Large intestine (tissue), 3 donors: ENCODE measurements around the gene TANGO2. TPM values are rescaled to one million over a fixed set of nuclear protein-coding genes. Genes with fewer than 3 reads are reported as not detected.

ENCODE experiments used
- DNase-seq, 2 donors: peaks; one replicate each; pipeline versions ENCODE4 v3.0.0 to v3.0.0-alpha.2; 2013
- H3K27ac ChIP-seq: one replicate; pipeline ENCODE4 v1.5.1; 2013; ENCODE audit warnings: low read length
- H3K27me3 ChIP-seq: 2 replicates; pipeline ENCODE4 v1.6.1; 2013; ENCODE audit warnings: low read length; ENCODE audit not compliant: control insufficient read depth, insufficient read depth
- H3K36me3 ChIP-seq: 2 replicates; pipeline ENCODE4 v1.6.1; 2013; ENCODE audit warnings: low read length; ENCODE audit not compliant: control insufficient read depth, insufficient read depth
- H3K4me1 ChIP-seq: one replicate; pipeline ENCODE4 v1.6.1; 2013; ENCODE audit warnings: low read length; ENCODE audit not compliant: control insufficient read depth, insufficient read depth
- H3K4me3 ChIP-seq: one replicate; pipeline ENCODE4 v1.5.1; 2013; ENCODE audit warnings: low read length
- H3K9me3 ChIP-seq: one replicate; pipeline ENCODE4 v1.6.1; 2013; ENCODE audit warnings: mild to moderate bottlenecking, low read depth, low read length, moderate library complexity; ENCODE audit not compliant: control insufficient read depth
- whole genome bisulfite sequencing: methylation state at CpG from one replicate; pipeline ENCODE4 v1.1.5; 2013; ENCODE audit warnings: low lambda C conversion rate; ENCODE audit not compliant: insufficient coverage; 5-methylcytosine and 5-hydroxymethylcytosine counted together
- polyA plus RNA-seq: library from polyadenylated mRNA; unstranded; fragments of 120-200 nt; gene quantifications from one replicate; pipeline ENCODE4 v1.2.1, GENCODE V29; 2013

Gene TANGO2
- polyA plus RNA-seq, 1 donor = 16.5 TPM

DNA sequence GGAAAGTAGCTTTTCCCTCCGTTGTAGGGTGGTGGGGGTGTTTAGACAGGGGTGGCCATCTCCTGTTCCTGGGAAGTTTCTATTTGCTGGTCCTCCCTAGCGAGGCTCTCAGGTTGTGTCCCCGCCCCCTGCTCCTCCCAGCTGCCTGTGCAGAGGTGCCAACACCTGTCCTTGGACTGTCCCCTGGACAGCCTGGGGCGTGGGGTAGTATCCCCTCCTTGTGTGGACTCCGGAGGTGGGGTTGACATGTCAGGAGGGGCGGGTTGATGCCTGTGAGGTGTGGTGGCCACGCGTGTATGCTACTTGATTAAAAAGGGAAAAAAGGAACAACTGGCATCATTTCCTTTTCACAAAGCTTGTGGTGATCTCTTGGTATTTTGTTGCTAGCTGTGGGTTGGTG is 80.7 kb downstream of the TANGO2 start:
- no peak for DNase-seq
- WGBS = no CpG with 5 or more reads among the region's 8 CpGs
- H3K27ac ChIP-seq = no peak overlapping the region
- no peaks in the 10 kb centered on the region for H3K9me3 ChIP-seq
- no peaks in the 10 kb centered on the region for H3K4me1 ChIP-seq
- no peak overlapping the region for H3K4me3 ChIP-seq
- no peaks in the 10 kb centered on the region for H3K27me3 ChIP-seq
- H3K36me3 ChIP-seq = peaks cover 76% of the 10 kb centered on the region

DNA sequence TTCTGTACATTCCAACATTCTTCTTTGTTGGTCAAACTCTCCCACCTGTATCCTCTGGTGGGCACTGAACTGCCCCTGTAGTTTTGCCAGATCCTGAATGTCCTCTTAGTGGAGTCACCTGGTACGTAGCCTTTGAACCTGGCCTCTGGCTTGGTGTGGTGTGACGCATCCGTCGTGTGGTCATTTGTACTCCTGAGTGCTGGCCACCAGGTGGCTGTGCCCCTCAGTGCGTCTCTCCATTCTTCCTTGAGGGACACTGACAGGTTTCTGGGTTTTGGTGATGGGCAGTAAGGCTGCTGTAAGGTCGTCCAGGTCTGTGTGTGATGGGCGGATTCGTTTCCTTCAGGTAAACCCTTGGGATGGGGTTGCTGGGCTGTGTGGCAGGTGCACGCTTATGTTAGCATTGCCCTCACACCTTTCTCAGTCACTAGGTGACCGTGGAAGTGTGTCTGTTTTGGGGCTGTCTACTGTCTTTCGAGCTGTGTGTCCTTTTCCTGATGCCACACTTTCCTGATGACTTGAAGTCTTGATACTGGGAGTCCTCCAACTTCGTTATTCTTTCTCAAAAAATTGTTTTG is 81.4 kb downstream of the TANGO2 start:
- Histone ChIP-seq H3K27ac (no peak overlapping the region), H3K36me3 (peaks cover 79% of the 10 kb centered on the region), H3K4me3 (no peak overlapping the region), H3K27me3 (no peaks in the 10 kb centered on the region), H3K4me1 (no peaks in the 10 kb centered on the region), H3K9me3 (no peaks in the 10 kb centered on the region)
- no CpG with 5 or more reads among the region's 12 CpGs for WGBS
- no peak for DNase-seq

DNA sequence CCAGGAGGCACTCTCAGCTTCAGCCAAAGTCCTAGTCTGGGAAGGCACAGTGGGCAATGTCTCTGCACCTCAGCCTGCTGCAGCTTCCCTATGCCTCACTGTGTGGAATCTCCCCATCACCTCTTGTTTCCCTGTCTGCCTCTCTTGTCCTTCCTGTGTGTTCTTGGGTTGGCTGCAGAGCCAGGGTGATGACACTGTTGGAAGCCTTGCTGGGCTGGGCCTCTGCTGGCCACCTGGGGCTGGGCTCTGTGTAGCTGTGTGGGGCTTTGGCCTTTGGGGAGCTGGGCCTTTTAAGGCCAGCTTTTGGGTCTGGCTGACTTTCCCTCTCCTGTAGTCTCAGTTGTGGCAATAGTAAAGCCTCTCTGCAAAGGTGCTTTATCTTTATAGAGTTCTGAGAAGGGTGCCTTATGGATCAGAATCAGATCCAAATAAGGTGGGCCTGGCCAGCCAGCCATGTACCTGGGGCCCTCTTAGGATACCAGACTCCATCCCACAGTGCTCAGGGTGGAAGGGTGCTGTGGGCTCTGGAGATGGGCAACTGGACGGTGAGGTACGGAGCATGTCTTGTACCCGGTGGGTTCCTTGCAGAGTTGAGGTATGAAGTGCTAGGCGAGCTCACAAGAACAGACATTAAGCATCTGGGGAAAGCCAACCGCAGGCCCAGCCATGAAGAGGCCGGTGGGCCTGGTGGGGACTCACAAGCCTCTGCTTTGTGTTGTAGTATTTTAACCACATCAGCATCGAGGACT is 84.7 kb downstream of the TANGO2 start:
- Histone ChIP-seq H3K4me3 (no peak overlapping the region), H3K4me1 (no peaks in the 10 kb centered on the region), H3K27ac (no peak overlapping the region), H3K36me3 (peaks cover 86% of the 10 kb centered on the region), H3K27me3 (no peaks in the 10 kb centered on the region), H3K9me3 (peaks cover 3% of the 10 kb centered on the region)
- no peak for DNase-seq
- no CpG with 5 or more reads among the region's 7 CpGs for WGBS

DNA sequence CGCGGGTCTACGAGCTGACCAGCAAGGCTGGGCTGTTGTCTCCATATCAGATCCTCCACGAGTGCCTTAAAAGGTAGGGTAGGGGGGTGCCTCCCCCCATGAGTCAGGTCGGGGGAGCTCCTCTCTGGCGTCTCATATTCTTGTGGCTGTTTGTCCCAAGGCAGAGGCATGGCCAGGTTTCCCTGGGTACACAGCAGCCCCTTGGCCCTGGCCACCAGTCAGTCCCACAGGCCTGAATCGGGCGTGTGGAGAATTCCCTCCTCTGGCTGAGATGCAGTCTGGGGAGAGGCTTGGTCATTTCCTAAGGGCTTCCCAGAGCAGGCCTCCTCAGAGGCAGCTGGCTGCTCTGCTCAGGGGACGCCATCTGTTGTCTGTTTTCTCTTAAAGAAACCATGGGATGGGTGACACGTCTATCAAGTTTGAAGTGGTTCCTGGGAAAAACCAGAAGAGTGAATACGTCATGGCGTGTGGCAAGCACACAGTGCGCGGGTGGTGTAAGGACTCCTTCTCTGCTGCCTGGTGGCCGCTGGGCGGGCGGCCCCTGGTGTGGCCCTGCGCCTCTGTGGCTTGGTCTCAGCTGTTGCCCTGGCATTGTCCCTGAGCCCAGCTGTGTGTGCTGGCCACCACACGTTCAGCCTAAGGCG is 85.4 kb downstream of the TANGO2 start:
- no CpG with 5 or more reads among the region's 20 CpGs for WGBS
- no peak for DNase-seq
- H3K36me3 ChIP-seq = peaks cover 87% of the 10 kb centered on the region
- peaks cover 3% of the 10 kb centered on the region for H3K9me3 ChIP-seq
- H3K27ac ChIP-seq = no peak overlapping the region
- no peaks in the 10 kb centered on the region for H3K4me1 ChIP-seq
- H3K4me3 ChIP-seq = no peak overlapping the region
- H3K27me3 ChIP-seq = no peaks in the 10 kb centered on the region

DNA sequence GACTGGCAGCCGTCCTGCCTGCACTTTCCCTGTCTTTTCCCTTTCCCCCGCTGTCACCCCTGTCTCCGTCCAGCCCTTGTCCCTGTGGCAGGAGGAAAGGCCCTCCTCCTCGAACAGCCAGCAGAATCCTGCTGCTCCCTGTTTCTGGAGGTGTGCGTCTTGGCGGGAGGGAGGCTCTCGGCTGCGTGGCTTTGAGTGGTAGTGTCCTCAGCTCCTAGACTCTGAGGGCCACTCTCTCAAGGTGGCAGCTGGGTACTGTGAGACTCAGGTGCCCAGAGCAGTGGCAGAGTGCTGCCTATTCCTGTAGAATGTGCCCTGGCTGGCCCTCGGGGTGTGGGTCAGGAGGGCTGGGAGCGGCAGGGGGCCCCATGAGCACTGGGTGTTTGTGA is 85.9 kb downstream of the TANGO2 start:
- Histone ChIP-seq H3K27ac (no peak overlapping the region), H3K27me3 (no peaks in the 10 kb centered on the region), H3K9me3 (peaks cover 3% of the 10 kb centered on the region), H3K4me3 (no peak overlapping the region), H3K4me1 (no peaks in the 10 kb centered on the region), H3K36me3 (peaks cover 88% of the 10 kb centered on the region)
- DNase-seq = no peak
- no CpG with 5 or more reads among the region's 10 CpGs for WGBS

DNA sequence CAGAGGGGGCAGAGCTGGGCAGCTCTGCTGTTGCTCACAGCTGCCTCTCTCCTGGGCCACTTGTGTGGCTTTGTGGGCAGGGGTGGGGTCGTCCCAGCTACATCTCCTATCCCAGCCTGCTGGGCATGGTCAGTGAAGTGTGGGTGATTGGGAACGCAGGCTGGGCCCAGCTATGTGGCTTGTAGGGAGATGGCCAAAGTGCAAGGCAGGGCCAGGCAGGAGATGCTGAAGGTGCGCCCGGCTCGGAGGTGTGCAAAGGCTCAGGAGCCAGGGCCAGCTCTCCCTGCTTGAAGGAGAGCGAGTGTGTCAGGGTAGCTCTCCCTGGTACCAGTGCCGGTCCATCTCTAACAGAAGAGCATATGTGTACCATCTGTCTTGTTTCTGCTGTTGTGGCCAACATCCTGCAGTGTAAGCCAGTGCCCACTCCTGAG is 86.6 kb downstream of the TANGO2 start:
- no peak for DNase-seq
- H3K9me3 ChIP-seq = peaks cover 3% of the 10 kb centered on the region
- no peak overlapping the region for H3K4me3 ChIP-seq
- H3K27me3 ChIP-seq = no peaks in the 10 kb centered on the region
- H3K4me1 ChIP-seq = no peaks in the 10 kb centered on the region
- H3K36me3 ChIP-seq = peaks cover 90% of the 10 kb centered on the region
- WGBS = no CpG with 5 or more reads among the region's 7 CpGs
- no peak overlapping the region for H3K27ac ChIP-seq

DNA sequence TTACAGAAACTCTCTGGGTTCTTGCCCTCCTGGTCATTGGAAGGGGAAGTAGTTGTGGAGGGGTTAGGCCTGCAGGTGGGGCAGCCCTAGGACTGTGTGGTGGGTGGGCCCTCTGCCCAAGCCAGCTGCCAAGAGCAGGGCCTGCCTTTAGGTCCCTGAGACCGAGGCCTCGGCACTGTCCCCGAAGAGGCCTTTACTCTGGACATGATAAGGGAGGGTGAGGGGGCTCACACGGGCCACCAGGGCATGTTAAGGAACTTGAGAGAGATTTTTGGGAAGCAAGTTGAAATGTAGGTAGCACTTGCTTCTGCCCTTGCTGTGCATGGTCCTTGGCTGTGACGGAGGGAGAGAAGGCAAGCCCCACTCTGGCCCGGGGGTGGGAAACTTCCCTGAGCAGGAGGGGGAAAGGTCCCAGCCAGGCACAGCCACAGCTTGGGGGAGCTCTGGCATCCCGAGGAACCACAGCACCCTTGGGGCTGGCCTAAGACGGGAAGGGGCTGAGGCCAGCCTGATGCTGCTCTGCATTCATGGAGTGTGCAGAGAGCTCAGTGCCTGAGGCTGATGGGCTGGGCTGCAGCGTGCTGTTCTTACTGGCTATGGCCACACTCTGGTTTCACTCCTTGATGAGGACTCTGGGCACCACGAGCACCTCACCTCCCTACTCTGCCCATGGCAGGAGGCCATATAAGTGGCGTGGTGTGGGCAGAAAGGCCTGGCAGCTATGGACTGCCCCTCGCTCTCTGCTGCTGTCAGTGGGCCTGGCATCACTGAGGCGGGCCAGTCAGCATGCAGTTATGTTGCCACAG is 87.2 kb downstream of the TANGO2 start:
- peaks cover 93% of the 10 kb centered on the region for H3K36me3 ChIP-seq
- no peak for DNase-seq
- no CpG with 5 or more reads among the region's 13 CpGs for WGBS
- H3K27me3 ChIP-seq = no peaks in the 10 kb centered on the region
- H3K9me3 ChIP-seq = peaks cover 3% of the 10 kb centered on the region
- no peaks in the 10 kb centered on the region for H3K4me1 ChIP-seq
- H3K27ac ChIP-seq = no peak overlapping the region
- H3K4me3 ChIP-seq = no peak overlapping the region

DNA sequence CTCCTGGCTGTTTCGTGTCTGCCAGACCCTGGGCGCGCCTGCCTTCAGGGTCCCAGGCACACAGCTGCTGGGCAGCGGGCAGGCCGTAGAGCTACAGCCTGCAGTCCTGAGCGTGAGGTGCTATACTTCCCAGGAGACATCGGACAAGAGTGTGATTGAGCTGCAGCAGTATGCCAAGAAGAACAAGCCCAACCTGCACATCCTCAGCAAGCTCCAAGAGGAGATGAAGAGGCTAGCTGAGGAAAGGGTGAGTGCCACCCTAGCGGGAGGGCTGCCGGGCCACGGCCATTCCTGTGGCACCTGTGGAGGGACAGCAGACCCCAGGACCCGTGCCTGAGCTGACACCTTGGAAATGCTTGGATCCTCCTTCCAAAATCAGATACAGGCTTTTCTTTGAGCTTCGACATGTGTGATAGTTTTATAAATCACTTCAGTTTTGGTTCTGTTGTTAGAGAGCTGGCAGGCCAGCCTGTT is 87.9 kb downstream of the TANGO2 start:
- peaks cover 3% of the 10 kb centered on the region for H3K9me3 ChIP-seq
- H3K4me3 ChIP-seq = no peak overlapping the region
- no peaks in the 10 kb centered on the region for H3K4me1 ChIP-seq
- H3K27me3 ChIP-seq = no peaks in the 10 kb centered on the region
- H3K36me3 ChIP-seq = peaks cover 94% of the 10 kb centered on the region
- DNase-seq = no peak
- H3K27ac ChIP-seq = no peak overlapping the region
- no CpG with 5 or more reads among the region's 12 CpGs for WGBS

DNA sequence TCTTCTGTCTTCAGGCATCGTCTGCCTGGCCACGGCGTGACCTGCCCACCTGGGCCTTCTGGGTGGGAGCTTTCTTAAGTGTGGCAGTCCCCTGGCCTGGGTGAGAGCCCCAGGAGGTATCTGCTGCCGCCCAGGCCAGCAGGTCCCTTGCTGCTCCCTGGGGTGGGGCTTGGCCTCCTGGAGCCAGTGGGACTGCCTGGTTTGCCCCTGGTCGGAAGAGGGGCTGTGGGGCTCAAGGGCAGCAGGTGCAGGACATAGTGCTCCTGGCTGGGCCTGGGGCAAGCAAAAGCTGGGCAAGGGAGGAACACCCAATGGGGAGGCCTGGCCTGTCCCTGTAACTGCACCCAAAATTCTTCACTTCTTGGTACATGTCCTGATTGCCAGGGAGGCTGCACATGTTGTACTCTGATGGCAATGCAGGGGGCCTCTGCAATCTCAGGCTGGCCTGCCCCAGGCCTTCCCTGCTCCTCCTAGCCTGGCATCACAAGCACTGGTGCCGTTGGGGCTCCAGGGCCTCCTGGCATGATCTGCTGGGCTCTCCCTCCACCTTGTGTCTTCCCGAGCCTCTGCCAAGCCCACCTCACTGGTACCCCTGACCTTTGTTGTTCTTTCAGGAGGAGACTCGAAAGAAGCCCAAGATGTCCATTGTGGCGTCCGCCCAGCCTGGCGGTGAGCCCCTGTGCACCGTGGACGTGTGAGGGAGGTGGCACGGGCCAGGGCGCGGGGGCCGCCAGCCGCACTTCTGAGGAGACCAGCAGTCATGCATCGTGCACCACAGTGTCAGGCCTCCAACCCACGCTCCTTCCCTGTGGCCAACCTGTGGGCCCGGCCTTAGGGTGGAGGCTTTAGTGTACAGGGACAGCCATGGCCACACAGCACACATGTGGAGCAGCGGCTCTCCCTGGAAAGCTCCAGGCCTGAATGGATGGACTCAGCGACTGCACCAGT is 88.8 kb downstream of the TANGO2 start:
- WGBS = no CpG with 5 or more reads among the region's 23 CpGs
- peaks cover 3% of the 10 kb centered on the region for H3K9me3 ChIP-seq
- H3K4me1 ChIP-seq = no peaks in the 10 kb centered on the region
- H3K27me3 ChIP-seq = no peaks in the 10 kb centered on the region
- no peak overlapping the region for H3K27ac ChIP-seq
- DNase-seq = no peak
- H3K36me3 ChIP-seq = peaks cover 96% of the 10 kb centered on the region
- no peak overlapping the region for H3K4me3 ChIP-seq
